ENCODE measurements around the gene RGS11.

DNA sequence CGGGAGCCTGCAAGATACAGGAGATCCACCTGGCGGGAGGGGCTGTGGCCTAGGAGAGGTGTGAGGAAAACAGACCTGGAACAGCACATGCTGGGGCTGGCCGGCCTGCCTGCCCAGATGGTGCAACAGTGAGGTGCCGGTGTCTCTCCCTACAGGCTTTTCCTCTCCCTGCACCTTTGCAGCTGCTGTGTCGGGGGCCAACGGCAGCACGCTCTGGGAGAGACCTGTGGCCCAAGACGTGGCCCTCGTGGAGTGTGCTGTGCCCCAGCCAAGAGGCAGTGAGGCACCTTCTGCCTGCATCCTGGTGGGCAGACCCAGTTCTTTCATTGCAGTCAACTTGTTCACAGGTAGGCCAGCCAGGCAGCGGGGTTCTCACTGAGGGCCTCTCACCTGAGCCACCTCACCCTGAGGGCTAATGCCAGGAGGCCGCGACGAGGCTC is 15.9 kb downstream of the RGS11 start:
- TF ChIP-seq POLR2A (IDR thresholded peaks at IDR 0.05) (no peak), POLR2AphosphoS5 (IDR thresholded peaks at IDR 0.05; ENCODE audit: insufficient read depth in 1 of 2, low read depth in 1 of 2) (no peak)
- TF ChIP-seq, protein P1, sequence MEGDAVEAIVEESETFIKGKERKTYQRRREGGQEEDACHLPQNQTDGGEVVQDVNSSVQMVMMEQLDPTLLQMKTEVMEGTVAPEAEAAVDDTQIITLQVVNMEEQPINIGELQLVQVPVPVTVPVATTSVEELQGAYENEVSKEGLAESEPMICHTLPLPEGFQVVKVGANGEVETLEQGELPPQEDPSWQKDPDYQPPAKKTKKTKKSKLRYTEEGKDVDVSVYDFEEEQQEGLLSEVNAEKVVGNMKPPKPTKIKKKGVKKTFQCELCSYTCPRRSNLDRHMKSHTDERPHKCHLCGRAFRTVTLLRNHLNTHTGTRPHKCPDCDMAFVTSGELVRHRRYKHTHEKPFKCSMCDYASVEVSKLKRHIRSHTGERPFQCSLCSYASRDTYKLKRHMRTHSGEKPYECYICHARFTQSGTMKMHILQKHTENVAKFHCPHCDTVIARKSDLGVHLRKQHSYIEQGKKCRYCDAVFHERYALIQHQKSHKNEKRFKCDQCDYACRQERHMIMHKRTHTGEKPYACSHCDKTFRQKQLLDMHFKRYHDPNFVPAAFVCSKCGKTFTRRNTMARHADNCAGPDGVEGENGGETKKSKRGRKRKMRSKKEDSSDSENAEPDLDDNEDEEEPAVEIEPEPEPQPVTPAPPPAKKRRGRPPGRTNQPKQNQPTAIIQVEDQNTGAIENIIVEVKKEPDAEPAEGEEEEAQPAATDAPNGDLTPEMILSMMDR (IDR thresholded peaks at IDR 0.05) = no peak

Data from vagina (tissue), 2 donors.